ENCODE data around the gene NRAP.

The NRAP gene

GRCh38 chr10:113622831-113623230 is 41.0 kb downstream of the NRAP start:
- no peak overlapping the region for H3K27ac ChIP-seq (ENCODE audit: low read length)
- no peak overlapping the region for H3K4me2 ChIP-seq (ENCODE audit: insufficient read depth, low read length)
- no peaks in the 10 kb centered on the region for H4K20me1 ChIP-seq (ENCODE audit: insufficient read depth, low read length)
- no peak overlapping the region for H3K9ac ChIP-seq (ENCODE audit: low read depth, low read length)
- ATAC-seq (ENCODE audit: insufficient read depth, low read depth) (no peak), DNase-seq (no peak)
- TF ChIP-seq EZH2 (IDR thresholded peaks at IDR 0.05; ENCODE audit: borderline replicate concordance, low read depth, low read length, severe bottlenecking) (no peak), CTCF (IDR thresholded peaks at IDR 0.05; ENCODE audit: borderline replicate concordance, extremely low read depth, low read length, poor library complexity, severe bottlenecking) (no peak)
- H2AFZ ChIP-seq (ENCODE audit: low read depth, low read length) = no peak overlapping the region
- peaks cover 22% of the 10 kb centered on the region for H3K27me3 ChIP-seq (ENCODE audit: insufficient read depth, low read length, poor library complexity)
- H3K36me3 ChIP-seq (ENCODE audit: insufficient read depth, low read length) = no peaks in the 10 kb centered on the region
- H3K4me3 ChIP-seq (ENCODE audit: low read depth in 1 of 2, low read length in 2 of 2) = no peak overlapping the region
- H3K4me1 ChIP-seq (ENCODE audit: insufficient read depth, low read length) = no peaks in the 10 kb centered on the region
- no peaks in the 10 kb centered on the region for H3K9me3 ChIP-seq (ENCODE audit: insufficient read depth, low read length, severe bottlenecking)
- H3K79me2 ChIP-seq (ENCODE audit: insufficient read depth, low read length) = no peaks in the 10 kb centered on the region

- Histone ChIP-seq H3K36me3 (ENCODE audit: insufficient read depth, low read length) (no peaks in the 10 kb centered on the region), H4K20me1 (ENCODE audit: insufficient read depth, low read length) (no peaks in the 10 kb centered on the region), H3K4me1 (ENCODE audit: insufficient read depth, low read length) (no peaks in the 10 kb centered on the region), H3K27ac (ENCODE audit: low read length) (no peak overlapping the region), H3K4me2 (ENCODE audit: insufficient read depth, low read length) (no peak overlapping the region), H3K27me3 (ENCODE audit: insufficient read depth, low read length, poor library complexity) (peaks cover 25% of the 10 kb centered on the region), H3K4me3 (ENCODE audit: low read depth in 1 of 2, low read length in 2 of 2) (no peak overlapping the region), H2AFZ (ENCODE audit: low read depth, low read length) (no peak overlapping the region), H3K9me3 (ENCODE audit: insufficient read depth, low read length, severe bottlenecking) (no peaks in the 10 kb centered on the region), H3K9ac (ENCODE audit: low read depth, low read length) (no peak overlapping the region), H3K79me2 (ENCODE audit: insufficient read depth, low read length) (no peaks in the 10 kb centered on the region)
- ATAC-seq (ENCODE audit: insufficient read depth, low read depth) = no peak
- no peak for TF ChIP-seq EZH2 (IDR thresholded peaks at IDR 0.05; ENCODE audit: borderline replicate concordance, low read depth, low read length, severe bottlenecking)
- TF ChIP-seq CTCF (IDR thresholded peaks at IDR 0.05; ENCODE audit: borderline replicate concordance, extremely low read depth, low read length, poor library complexity, severe bottlenecking) = no peak
- no peak for DNase-seq
Measured at GRCh38 chr10:113621799-113622198, 42.0 kb downstream of the NRAP start.

GRCh38 chr10:113620936-113621335 is 42.9 kb downstream of the NRAP start:
- Histone ChIP-seq H3K4me3 (ENCODE audit: low read depth in 1 of 2, low read length in 2 of 2) (no peak overlapping the region), H3K4me1 (ENCODE audit: insufficient read depth, low read length) (no peaks in the 10 kb centered on the region), H4K20me1 (ENCODE audit: insufficient read depth, low read length) (no peaks in the 10 kb centered on the region), H3K27ac (ENCODE audit: low read length) (no peak overlapping the region), H2AFZ (ENCODE audit: low read depth, low read length) (no peak overlapping the region), H3K9ac (ENCODE audit: low read depth, low read length) (no peak overlapping the region), H3K36me3 (ENCODE audit: insufficient read depth, low read length) (no peaks in the 10 kb centered on the region), H3K79me2 (ENCODE audit: insufficient read depth, low read length) (no peaks in the 10 kb centered on the region), H3K9me3 (ENCODE audit: insufficient read depth, low read length, severe bottlenecking) (no peaks in the 10 kb centered on the region), H3K4me2 (ENCODE audit: insufficient read depth, low read length) (no peak overlapping the region), H3K27me3 (ENCODE audit: insufficient read depth, low read length, poor library complexity) (peaks cover 25% of the 10 kb centered on the region)
- DNase-seq (no peak), ATAC-seq (ENCODE audit: insufficient read depth, low read depth) (no peak)
- TF ChIP-seq CTCF (IDR thresholded peaks at IDR 0.05; ENCODE audit: borderline replicate concordance, extremely low read depth, low read length, poor library complexity, severe bottlenecking) (no peak), EZH2 (IDR thresholded peaks at IDR 0.05; ENCODE audit: borderline replicate concordance, low read depth, low read length, severe bottlenecking) (no peak)

GRCh38 chr10:113620511-113620910 is 43.3 kb downstream of the NRAP start:
- H3K4me2 ChIP-seq (ENCODE audit: insufficient read depth, low read length) = no peak overlapping the region
- H3K4me3 ChIP-seq (ENCODE audit: low read depth in 1 of 2, low read length in 2 of 2) = no peak overlapping the region
- ATAC-seq (ENCODE audit: insufficient read depth, low read depth) (no peak), DNase-seq (no peak)
- H2AFZ ChIP-seq (ENCODE audit: low read depth, low read length) = no peak overlapping the region
- no peaks in the 10 kb centered on the region for H4K20me1 ChIP-seq (ENCODE audit: insufficient read depth, low read length)
- no peaks in the 10 kb centered on the region for H3K36me3 ChIP-seq (ENCODE audit: insufficient read depth, low read length)
- TF ChIP-seq EZH2 (IDR thresholded peaks at IDR 0.05; ENCODE audit: borderline replicate concordance, low read depth, low read length, severe bottlenecking) (no peak), CTCF (IDR thresholded peaks at IDR 0.05; ENCODE audit: borderline replicate concordance, extremely low read depth, low read length, poor library complexity, severe bottlenecking) (no peak)
- H3K27ac ChIP-seq (ENCODE audit: low read length) = no peak overlapping the region
- no peaks in the 10 kb centered on the region for H3K4me1 ChIP-seq (ENCODE audit: insufficient read depth, low read length)
- H3K27me3 ChIP-seq (ENCODE audit: insufficient read depth, low read length, poor library complexity) = peaks cover 25% of the 10 kb centered on the region
- no peak overlapping the region for H3K9ac ChIP-seq (ENCODE audit: low read depth, low read length)
- no peaks in the 10 kb centered on the region for H3K79me2 ChIP-seq (ENCODE audit: insufficient read depth, low read length)
- H3K9me3 ChIP-seq (ENCODE audit: insufficient read depth, low read length, severe bottlenecking) = no peaks in the 10 kb centered on the region

Data from DND-41 (cell line).